GM12892 (cell line): ENCODE results near the gene PIRT.

ENCODE experiments used
- POLR2A ChIP-seq: IDR thresholded peaks from 2 replicates; pipeline ENCODE4 v1.6.1; 2011; ENCODE audit warnings: low read depth, low read length, control low read depth
- POLR2AphosphoS5 ChIP-seq: IDR thresholded peaks from 2 replicates; pipeline ENCODE4 v1.6.1; 2011; ENCODE audit warnings: low read depth, low read length, control low read depth
- TAF1 ChIP-seq: IDR thresholded peaks from 2 replicates; pipeline ENCODE4 v1.6.1; 2011; ENCODE audit warnings: low read depth, mild to moderate bottlenecking, control low read depth, low read length, borderline replicate concordance

- TF ChIP-seq POLR2AphosphoS5 (no peak), POLR2A (no peak), TAF1 (no peak)
These were observed 50.4 kb downstream of the PIRT start for GRCh38 chr17:10787306-10788045.
